Smooth muscle cell of bladder (primary cell): ENCODE data around the gene ADI1. TPM values are rescaled to one million over a fixed set of nuclear protein-coding genes. Genes with fewer than 3 reads are reported as not detected.

Experiments used
- total RNA-seq: library from RNA; depleted of rRNA; stranded (reverse); fragments of >200 nt; gene quantifications from 2 replicates; pipeline ENCODE4 v1.2.3, GENCODE V29; 2014

The ADI1 gene, protein sequence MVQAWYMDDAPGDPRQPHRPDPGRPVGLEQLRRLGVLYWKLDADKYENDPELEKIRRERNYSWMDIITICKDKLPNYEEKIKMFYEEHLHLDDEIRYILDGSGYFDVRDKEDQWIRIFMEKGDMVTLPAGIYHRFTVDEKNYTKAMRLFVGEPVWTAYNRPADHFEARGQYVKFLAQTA
- 36.9 and 39.7 TPM in 2 replicates for total RNA-seq

DNA sequence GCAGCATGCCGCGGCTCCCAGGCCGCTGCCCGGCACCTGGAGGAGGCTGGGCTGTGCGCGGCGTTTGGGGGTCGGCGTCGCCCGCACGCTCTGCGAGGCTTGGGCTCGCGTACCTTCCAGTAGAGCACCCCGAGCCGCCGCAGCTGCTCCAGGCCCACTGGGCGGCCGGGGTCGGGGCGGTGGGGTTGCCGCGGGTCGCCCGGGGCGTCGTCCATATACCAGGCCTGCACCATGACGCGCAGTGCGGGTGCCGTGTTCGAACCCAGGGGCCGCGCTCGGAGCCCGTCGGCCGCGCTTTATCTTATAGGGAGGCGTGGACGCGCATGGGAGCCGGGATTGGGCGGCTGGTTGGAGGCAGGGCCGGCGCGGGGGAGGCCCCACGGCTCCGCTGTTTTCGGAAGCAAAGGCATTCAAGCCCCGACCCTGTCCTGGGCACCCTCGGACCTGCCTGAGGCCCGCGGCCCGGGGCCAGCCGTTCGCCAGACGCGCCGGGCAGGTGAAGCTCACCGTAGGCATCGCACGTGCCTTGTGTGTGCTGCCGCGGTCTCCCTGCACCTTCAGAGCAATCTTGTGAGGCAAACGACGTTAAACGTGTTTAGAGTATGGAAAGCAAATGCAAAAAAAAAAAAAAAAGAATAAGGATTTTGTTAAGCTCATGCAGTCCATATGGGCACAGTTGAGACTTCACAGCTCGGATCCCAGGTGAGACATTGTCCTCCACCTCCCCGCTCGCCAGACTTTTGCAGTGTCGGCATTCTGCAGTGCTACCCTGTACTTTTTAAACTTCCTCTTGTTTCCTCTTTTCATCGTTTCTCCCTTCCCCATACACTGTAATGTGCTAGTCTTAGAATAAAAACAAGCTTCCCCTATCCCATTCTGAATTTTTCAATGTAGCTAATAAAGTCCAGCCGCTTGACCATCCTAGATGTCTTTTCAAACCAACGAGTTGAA lies at the start of gene ADI1:
ADI1 (minus strand) TSS at position 277 of the 951 bp plus-strand sequence; CDS start at position 233, 44 bp downstream.

DNA sequence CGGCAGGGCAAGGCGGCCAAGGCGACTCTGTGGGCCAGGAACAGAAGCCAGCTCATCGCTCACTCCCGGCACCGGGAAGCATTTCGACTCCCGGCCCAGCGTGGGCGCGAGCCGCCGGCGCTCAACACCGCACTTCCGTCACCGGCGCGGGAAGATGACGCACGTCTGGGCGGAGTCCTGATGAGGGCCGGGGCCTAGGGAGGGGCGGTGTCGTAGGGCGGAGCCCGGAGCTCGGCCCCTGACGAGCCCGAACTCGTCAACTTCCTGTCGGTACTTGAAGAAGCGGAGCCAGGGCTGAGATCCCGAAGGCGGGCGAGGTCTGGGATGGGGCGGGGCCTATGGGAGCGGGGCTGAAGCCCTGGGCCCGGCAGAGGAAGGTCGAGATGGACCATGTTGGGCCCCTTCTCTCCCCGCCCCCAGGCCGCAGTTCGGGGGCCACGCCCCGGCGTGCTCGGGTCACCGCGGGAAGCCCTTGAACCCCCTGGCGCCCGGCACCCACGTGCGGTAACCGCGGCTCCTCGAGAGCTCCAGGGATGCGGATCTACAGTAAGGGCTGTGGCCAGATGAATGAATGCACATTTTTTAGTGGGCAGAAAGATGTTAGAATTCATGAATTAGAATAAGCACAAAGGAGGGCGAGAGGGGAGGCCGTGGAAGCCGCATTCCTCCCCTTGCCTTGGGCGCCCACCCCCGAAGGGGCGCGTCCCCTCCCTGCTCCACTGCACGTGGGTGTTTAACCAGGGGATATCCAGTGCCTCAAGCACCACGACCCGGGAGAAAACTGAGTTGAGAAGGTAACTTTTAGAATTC lies 39.1 kb upstream of the ADI1 start, which contains the start of gene RNASEH1:
RNASEH1 (minus strand) TSS at position 129 of the 810 bp plus-strand sequence; CDS start at position 56, 73 bp downstream.

Other genes starting within 250 kb of the ADI1 start
- 23.4 and 28.4 TPM in 2 replicates for gene EIPR1, start 141.7 kb downstream of the ADI1 start, total RNA-seq
- 52.3 and 68.3 TPM in 2 replicates for gene TRAPPC12, start 139.8 kb downstream of the ADI1 start, total RNA-seq
- gene RNASEH1, start 38.8 kb upstream of the ADI1 start, total RNA-seq = 33.2 and 38.4 TPM in 2 replicates
- 1,395 and 1,847 TPM in 2 replicates for gene RPS7, start 55.7 kb upstream of the ADI1 start, total RNA-seq
- gene COLEC11, start 75.6 kb upstream of the ADI1 start, total RNA-seq = 0.57 and 1.4 TPM in 2 replicates
- not detected in 2 replicates for gene ALLC, start 138.7 kb upstream of the ADI1 start, total RNA-seq
- not detected in 2 replicates for gene DCDC2C, start 184.0 kb upstream of the ADI1 start, total RNA-seq